Activated naive CD4-positive, alpha-beta T cell treated with anti-CD3 and anti-CD28 coated beads for 36 hours (primary cell): ENCODE measurements around the gene PTPRE. TPM values are rescaled to one million over a fixed set of nuclear protein-coding genes. Genes with fewer than 3 reads are reported as not detected.

Source experiments
- CTCF ChIA-PET: fragments of 350-600 bp; sonication (Branson Sonifier 250); formaldehyde crosslinking; loops from one replicate; lab custom pipeline; 2021; ENCODE audit warnings: antibody characterized with exemption; lab: Charles Lee
- DNase-seq: peaks from one replicate; pipeline ENCODE4 v3.0.0-alpha.2; 2020
- H3K27ac Mint-ChIP-seq: one replicate; pipeline ENCODE4 v1.8.0; 2021; ENCODE audit warnings: mild to moderate bottlenecking, mixed read lengths
- H3K27me3 Mint-ChIP-seq: one replicate; pipeline ENCODE4 v1.8.0; 2021; ENCODE audit warnings: low read depth, mixed read lengths
- H3K36me3 Mint-ChIP-seq: one replicate; pipeline ENCODE4 v1.8.0; 2021; ENCODE audit warnings: low read depth, mixed read lengths
- H3K4me1 Mint-ChIP-seq: one replicate; pipeline ENCODE4 v1.8.0; 2021; ENCODE audit warnings: low read depth, mixed read lengths
- H3K4me3 Mint-ChIP-seq: one replicate; pipeline ENCODE4 v1.8.0; 2021; ENCODE audit warnings: mild to moderate bottlenecking, moderate library complexity, mixed read lengths
- H3K9me3 Mint-ChIP-seq: one replicate; pipeline ENCODE4 v1.8.0; 2021; ENCODE audit warnings: mixed read lengths
- intact Hi-C: fragments of 100-400 bp; cut with micrococcal nuclease; formaldehyde crosslinking; loops from one replicate; pipeline ENCODE4 v1.15.1; 2023
- total RNA-seq, 2 experiments: library from RNA; stranded (reverse); gene quantifications; one replicate each; pipeline ENCODE4 v1.2.3, GENCODE V29; 2021

The PTPRE gene
- total RNA-seq, 2 experiments from 2014 or later, result 13.4 to 16.4 TPM

GRCh38 chr10:127972751-127973357 is 66.0 kb downstream of the PTPRE start:
- peaks cover 4% of the 10 kb centered on the region for H3K4me1 Mint-ChIP-seq
- peaks cover 9% of the 10 kb centered on the region for H3K27me3 Mint-ChIP-seq
- no peaks in the 10 kb centered on the region for H3K36me3 Mint-ChIP-seq
- H3K27ac Mint-ChIP-seq, result no peak overlapping the region
- CTCF ChIA-PET, result interaction anchor here (1.1 to 1.2 kb wide), 2 partner anchors 38 to 181 kb away, joined by 4 read pairs; no protein-coding TSS in a partner anchor
- intact Hi-C loops, result no loop called here
- no peak overlapping the region for H3K4me3 Mint-ChIP-seq
- no peaks in the 10 kb centered on the region for H3K9me3 Mint-ChIP-seq
- DNase-seq, result no peak

- CTCF ChIA-PET, result interaction anchor here (1.1 to 1.2 kb wide), 2 partner anchors 37 to 180 kb away, joined by 4 read pairs; no protein-coding TSS in a partner anchor
- Mint-ChIP-seq H3K4me3 (no peak overlapping the region), H3K27ac (no peak overlapping the region), H3K9me3 (no peaks in the 10 kb centered on the region), H3K27me3 (peaks cover 9% of the 10 kb centered on the region), H3K4me1 (peaks cover 4% of the 10 kb centered on the region), H3K36me3 (no peaks in the 10 kb centered on the region)
- intact Hi-C loops, result no loop called here
- no peak for DNase-seq
Observed at GRCh38 chr10:127973791-127974311, 66.9 kb downstream of the PTPRE start.

GRCh38 chr10:127974911-127975310 is 68.0 kb downstream of the PTPRE start:
- DNase-seq, result no peak
- Mint-ChIP-seq H3K4me1 (peaks cover 4% of the 10 kb centered on the region), H3K9me3 (peaks cover 2% of the 10 kb centered on the region), H3K4me3 (no peak overlapping the region), H3K36me3 (no peaks in the 10 kb centered on the region), H3K27ac (no peak overlapping the region), H3K27me3 (peaks cover 9% of the 10 kb centered on the region)
- CTCF ChIA-PET, result interaction anchor here (1.4 kb wide), 1 partner anchor 36 kb away, joined by 3 read pairs; no protein-coding TSS in a partner anchor
- intact Hi-C loops, result no loop called here

GRCh38 chr10:127976286-127976685 is 69.4 kb downstream of the PTPRE start:
- DNase-seq, result no peak
- H3K9me3 Mint-ChIP-seq, result peaks cover 10% of the 10 kb centered on the region
- H3K27ac Mint-ChIP-seq, result no peak overlapping the region
- intact Hi-C loops, result no loop called here
- no peak overlapping the region for H3K4me3 Mint-ChIP-seq
- H3K27me3 Mint-ChIP-seq, result peaks cover 9% of the 10 kb centered on the region
- H3K36me3 Mint-ChIP-seq, result peaks cover 1% of the 10 kb centered on the region
- peaks cover 4% of the 10 kb centered on the region for H3K4me1 Mint-ChIP-seq
- CTCF ChIA-PET, result interaction anchor here (1.4 kb wide), 1 partner anchor 35 kb away, joined by 3 read pairs; no protein-coding TSS in a partner anchor

GRCh38 chr10:127976701-127977356 is 69.9 kb downstream of the PTPRE start:
- intact Hi-C loops, result no loop called here
- Mint-ChIP-seq H3K27ac (no peak overlapping the region), H3K4me3 (no peak overlapping the region), H3K36me3 (peaks cover 1% of the 10 kb centered on the region), H3K27me3 (peaks cover 9% of the 10 kb centered on the region), H3K9me3 (peaks cover 10% of the 10 kb centered on the region), H3K4me1 (peaks cover 4% of the 10 kb centered on the region)
- no peak for DNase-seq
- CTCF ChIA-PET, result no interaction called here

GRCh38 chr10:127977357-127978009 is 70.6 kb downstream of the PTPRE start:
- CTCF ChIA-PET, result no interaction called here
- H3K27me3 Mint-ChIP-seq, result peaks cover 9% of the 10 kb centered on the region
- intact Hi-C loops, result no loop called here
- peaks cover 1% of the 10 kb centered on the region for H3K36me3 Mint-ChIP-seq
- peaks cover 10% of the 10 kb centered on the region for H3K9me3 Mint-ChIP-seq
- H3K4me3 Mint-ChIP-seq, result no peak overlapping the region
- H3K27ac Mint-ChIP-seq, result no peak overlapping the region
- peak; percentile 18 for DNase-seq
- H3K4me1 Mint-ChIP-seq, result peaks cover 4% of the 10 kb centered on the region

- CTCF ChIA-PET, result interaction anchor here (0.6 to 0.9 kb wide), 2 partner anchors 33 to 1893 kb away, joined by 3 read pairs; no protein-coding TSS in a partner anchor
- Mint-ChIP-seq H3K27ac (no peak overlapping the region), H3K4me1 (peaks cover 5% of the 10 kb centered on the region), H3K36me3 (peaks cover 1% of the 10 kb centered on the region), H3K9me3 (peaks cover 10% of the 10 kb centered on the region), H3K27me3 (peaks cover 14% of the 10 kb centered on the region), H3K4me3 (no peak overlapping the region)
- no peak for DNase-seq
- intact Hi-C loops, result no loop called here
Observed at GRCh38 chr10:127978481-127978880, 71.6 kb downstream of the PTPRE start.

- peaks cover 1% of the 10 kb centered on the region for H3K36me3 Mint-ChIP-seq
- H3K27ac Mint-ChIP-seq, result no peak overlapping the region
- intact Hi-C loops, result no loop called here
- H3K9me3 Mint-ChIP-seq, result peaks cover 10% of the 10 kb centered on the region
- no peak overlapping the region for H3K4me3 Mint-ChIP-seq
- no peak for DNase-seq
- H3K4me1 Mint-ChIP-seq, result peaks cover 9% of the 10 kb centered on the region
- CTCF ChIA-PET, result interaction anchor here (0.6 to 0.9 kb wide), 2 partner anchors 33 to 1893 kb away, joined by 3 read pairs; no protein-coding TSS in a partner anchor
- peaks cover 16% of the 10 kb centered on the region for H3K27me3 Mint-ChIP-seq
Observed at GRCh38 chr10:127979045-127979444, 72.1 kb downstream of the PTPRE start.

- intact Hi-C loops, result no loop called here
- peaks cover 10% of the 10 kb centered on the region for H3K9me3 Mint-ChIP-seq
- H3K36me3 Mint-ChIP-seq, result peaks cover 1% of the 10 kb centered on the region
- CTCF ChIA-PET, result interaction anchor here (0.9 kb wide), 1 partner anchor 32 kb away, joined by 3 read pairs; no protein-coding TSS in a partner anchor
- H3K27me3 Mint-ChIP-seq, result peaks cover 13% of the 10 kb centered on the region
- no peak overlapping the region for H3K27ac Mint-ChIP-seq
- H3K4me3 Mint-ChIP-seq, result no peak overlapping the region
- DNase-seq, result no peak
- H3K4me1 Mint-ChIP-seq, result peaks cover 12% of the 10 kb centered on the region
Observed at GRCh38 chr10:127979566-127979965, 72.7 kb downstream of the PTPRE start.

GRCh38 chr10:127980898-127981297 is 74.0 kb downstream of the PTPRE start:
- Mint-ChIP-seq H3K9me3 (peaks cover 10% of the 10 kb centered on the region), H3K36me3 (peaks cover 2% of the 10 kb centered on the region), H3K27ac (no peak overlapping the region), H3K27me3 (peaks cover 8% of the 10 kb centered on the region), H3K4me1 (peaks cover 18% of the 10 kb centered on the region), H3K4me3 (no peak overlapping the region)
- DNase-seq, result no peak
- intact Hi-C loops, result no loop called here
- CTCF ChIA-PET, result interaction anchor here (1.0 to 2.2 kb wide), 2 partner anchors 31 to 74 kb away, joined by 3 to 6 read pairs; partner anchors contain the start of gene PTPRE

- no peak for DNase-seq
- Mint-ChIP-seq H3K36me3 (peaks cover 2% of the 10 kb centered on the region), H3K4me3 (no peak overlapping the region), H3K4me1 (peaks cover 30% of the 10 kb centered on the region), H3K27me3 (peaks cover 8% of the 10 kb centered on the region), H3K9me3 (peaks cover 11% of the 10 kb centered on the region), H3K27ac (no peak overlapping the region)
- intact Hi-C loops, result no loop called here
- CTCF ChIA-PET, result interaction anchor here (0.8 to 2.2 kb wide), 2 partner anchors 12 to 29 kb away, joined by 3 to 6 read pairs; no protein-coding TSS in a partner anchor
Observed at GRCh38 chr10:127982601-127983000, 75.7 kb downstream of the PTPRE start.
